GM23338 (cell line): Measurements from ENCODE around the gene HNRNPA2B1. TPM values are rescaled to one million over a fixed set of nuclear protein-coding genes. Genes with fewer than 3 reads are reported as not detected.
A peak's percentile ranks its signal among the peaks of the same experiment; 100 is the strongest.

Source experiments
- ATAC-seq: fragments of 200-7000 bp; cut with Tn5 transposase; 3 replicates; pipeline ENCODE4 v1.9.1; 2020
- DNase-seq: peaks from one replicate; pipeline ENCODE4 v3.0.0-alpha.2; 2015; ENCODE audit warnings: low spot score
- H2AFZ ChIP-seq: fragments of 200-600 bp; sonication (generic); 2 replicates; pipeline ENCODE4 v1.8.0; 2016; ENCODE audit warnings: antibody characterized with exemption, mild to moderate bottlenecking, moderate library complexity
- H3F3A ChIP-seq: fragments of 200-600 bp; sonication (generic); replicated peaks from 2 replicates; pipeline ENCODE4 v1.8.0; 2017; ENCODE audit warnings: antibody characterized with exemption, mixed run types, low read depth
- H3K27ac ChIP-seq: fragments of 200-600 bp; sonication (generic); 2 replicates; pipeline ENCODE4 v1.6.1; 2016; ENCODE audit warnings: low read depth
- H3K27me3 ChIP-seq: fragments of 200-600 bp; sonication (generic); 2 replicates; pipeline ENCODE4 v1.8.0; 2016; ENCODE audit warnings: mild to moderate bottlenecking, mixed run types, moderate library complexity; ENCODE audit not compliant: insufficient read depth
- H3K36me3 ChIP-seq: fragments of 200-600 bp; sonication (generic); 2 replicates; pipeline ENCODE4 v1.8.0; 2016; ENCODE audit warnings: mild to moderate bottlenecking; ENCODE audit not compliant: insufficient read depth
- H3K4me1 ChIP-seq: fragments of 200-600 bp; sonication (generic); 2 replicates; pipeline ENCODE4 v1.8.0; 2016; ENCODE audit warnings: mild to moderate bottlenecking, moderate library complexity; ENCODE audit not compliant: insufficient read depth
- H3K4me2 ChIP-seq: fragments of 200-600 bp; sonication (generic); 2 replicates; pipeline ENCODE4 v1.7.1; 2017; ENCODE audit warnings: mixed run types
- H3K4me3 ChIP-seq: fragments of 200-600 bp; sonication (generic); 2 replicates; pipeline ENCODE4 v1.6.1; 2016; ENCODE audit warnings: mixed run types
- H3K79me2 ChIP-seq: fragments of 200-600 bp; sonication (generic); replicated peaks from 2 replicates; pipeline ENCODE4 v1.8.0; 2017; ENCODE audit warnings: mild to moderate bottlenecking; ENCODE audit not compliant: insufficient read depth
- H3K9me2 ChIP-seq: fragments of 200-600 bp; sonication (generic); 2 replicates; pipeline ENCODE4 v1.8.0; 2017; ENCODE audit not compliant: insufficient read depth
- H4K20me1 ChIP-seq: fragments of 200-600 bp; sonication (generic); replicated peaks from 2 replicates; pipeline ENCODE4 v1.8.0; 2017; ENCODE audit warnings: mild to moderate bottlenecking; ENCODE audit not compliant: insufficient read depth
- H3K27ac Mint-ChIP-seq: 2 replicates; pipeline ENCODE4 v1.8.0; 2020; ENCODE audit warnings: inconsistent platforms, mild to moderate bottlenecking, moderate library complexity, mixed read lengths
- H3K27me3 Mint-ChIP-seq: 3 replicates; pipeline ENCODE4 v1.8.0; 2022; ENCODE audit warnings: low read depth, mild to moderate bottlenecking, moderate library complexity, mixed read lengths, inconsistent platforms; ENCODE audit not compliant: insufficient read depth, poor library complexity
- H3K36me3 Mint-ChIP-seq: 3 replicates; pipeline ENCODE4 v1.8.0; 2021; ENCODE audit warnings: low read depth, mild to moderate bottlenecking, inconsistent platforms, moderate library complexity, mixed read lengths
- H3K4me1 Mint-ChIP-seq: 3 replicates; pipeline ENCODE4 v1.8.0; 2020; ENCODE audit warnings: mild to moderate bottlenecking, inconsistent platforms, mixed read lengths
- H3K4me3 Mint-ChIP-seq: 3 replicates; pipeline ENCODE4 v1.8.0; 2021; ENCODE audit warnings: moderate library complexity, mild to moderate bottlenecking, inconsistent platforms, mixed read lengths
- H3K9me3 Mint-ChIP-seq: 3 replicates; pipeline ENCODE4 v1.8.0; 2020; ENCODE audit warnings: moderate library complexity, mild to moderate bottlenecking, inconsistent platforms, mixed read lengths
- CREB1 ChIP-seq: fragments of 250-450 bp; sonication (Bioruptor Pico); IDR thresholded peaks from 2 replicates; pipeline ENCODE4 v1.5.0; 2020; ENCODE audit warnings: low read depth, mild to moderate bottlenecking, moderate library complexity
- EZH2 ChIP-seq: fragments of 200-600 bp; sonication (generic); IDR thresholded peaks from one replicate; pipeline ENCODE4 v1.8.0; 2017; ENCODE audit warnings: antibody characterized with exemption, mild to moderate bottlenecking, low read depth; ENCODE audit not compliant: unreplicated experiment
- EZH2phosphoT487 ChIP-seq: fragments of 200-600 bp; sonication (generic); IDR thresholded peaks from one replicate; pipeline ENCODE4 v1.8.1; 2018; ENCODE audit warnings: antibody characterized with exemption; ENCODE audit not compliant: unreplicated experiment
- JUNB ChIP-seq: IDR thresholded peaks from one replicate; pipeline ENCODE4 v1.6.1; 2016; ENCODE audit warnings: antibody characterized with exemption; ENCODE audit not compliant: unreplicated experiment
- POLR2AphosphoS5 ChIP-seq: IDR thresholded peaks from 2 replicates; pipeline ENCODE4 v1.6.1; 2016; ENCODE audit warnings: antibody characterized with exemption, low read depth
- STAT1 ChIP-seq: IDR thresholded peaks from one replicate; pipeline ENCODE4 v1.6.1; 2016; ENCODE audit warnings: antibody characterized with exemption; ENCODE audit not compliant: unreplicated experiment
- ZNF331 ChIP-seq: fragments of 250-450 bp; sonication (Bioruptor Pico); IDR thresholded peaks from 2 replicates; pipeline ENCODE4 v1.5.0; 2020; ENCODE audit warnings: low read depth, mild to moderate bottlenecking, moderate library complexity
- polyA plus RNA-seq: library from polyadenylated mRNA; unstranded; fragments of >200 nt; fragmentation: Nextera tagmentation; extraction: Ambion mirVana; gene quantifications from 2 replicates; pipeline ENCODE4 v1.2.1, GENCODE V29; 2016
- total RNA-seq: library from RNA; depleted of rRNA; stranded (reverse); fragments of >200 nt; shearing (Covaris generic); gene quantifications from 2 replicates; pipeline ENCODE4 v1.2.3, GENCODE V29; 2014
- TF ChIP-seq, protein P1 (sequence below): IDR thresholded peaks from one replicate; pipeline ENCODE4 v1.6.1; 2018; ENCODE audit warnings: antibody characterized with exemption; ENCODE audit not compliant: unreplicated experiment
- TF ChIP-seq, protein P2 (sequence below): IDR thresholded peaks from 2 replicates; pipeline ENCODE4 v1.6.1; 2016; ENCODE audit warnings: antibody characterized with exemption
- TF ChIP-seq, protein P3 (sequence below), 2 experiments: fragments of 200-600 bp in 1 of 2; sonication (generic) in 1 of 2; conservative IDR thresholded peaks; 2 replicates each; pipeline versions ENCODE4 v1.5.1 to v1.6.1; 2016 to 2017; ENCODE audit warnings: antibody characterized with exemption in 2 of 2, low read depth in 2 of 2, mild to moderate bottlenecking in 2 of 2, moderate library complexity in 1 of 2

The HNRNPA2B1 gene
- total and polyA plus RNA-seq, 2 experiments from 2014 or later = 602 to 1,577 TPM

DNA sequence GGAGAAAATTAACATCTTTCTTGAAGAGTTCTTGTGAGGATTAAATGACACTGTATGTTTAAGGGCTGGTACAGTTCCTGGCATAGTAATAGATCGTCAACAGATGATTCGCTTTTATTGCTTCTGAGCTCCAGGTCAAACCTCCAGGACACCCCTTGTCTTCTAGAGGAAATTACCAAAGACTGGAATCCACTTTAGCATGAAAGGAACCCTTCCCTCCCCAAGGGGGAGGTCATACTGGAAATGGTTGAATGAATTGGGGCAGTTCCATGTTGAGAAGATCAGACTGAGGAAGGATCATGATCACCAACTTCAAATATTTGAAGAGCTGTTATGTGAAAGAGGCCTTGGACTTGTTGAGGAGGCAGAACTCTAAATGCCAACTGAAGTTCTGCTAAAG lies 39.6 kb downstream of the HNRNPA2B1 start:
- Mint-ChIP-seq H3K27me3 (peaks cover 15% of the 10 kb centered on the region), H3K4me3 (peak overlapping the region; percentile 37; the same call in 2 of the 3 replicates), H3K27ac (peak overlapping the region; percentile 83), H3K9me3 (peaks cover 16% of the 10 kb centered on the region; the same call in 2 of the 3 replicates), H3K4me1 (peaks cover 57% of the 10 kb centered on the region), H3K36me3 (peaks cover 68% of the 10 kb centered on the region)
- TF ChIP-seq EZH2phosphoT487 = no peak
- peak overlapping the region; percentile 24 for H3K4me2 ChIP-seq
- H3K9me2 ChIP-seq = no peaks in the 10 kb centered on the region
- no peak overlapping the region for H3K27ac ChIP-seq
- DNase-seq (no peak), ATAC-seq (no peak)
- no peaks in the 10 kb centered on the region for H3K36me3 ChIP-seq
- H3K4me3 ChIP-seq = no peak overlapping the region; the same call in 1 of the 2 replicates
- peaks cover 74% of the 10 kb centered on the region for H4K20me1 ChIP-seq
- no peaks in the 10 kb centered on the region for H3K27me3 ChIP-seq
- peaks cover 100% of the 10 kb centered on the region for H3K79me2 ChIP-seq
- no peaks in the 10 kb centered on the region for H3F3A ChIP-seq
- peaks cover 69% of the 10 kb centered on the region for H3K4me1 ChIP-seq
- H2AFZ ChIP-seq = no peak overlapping the region

GRCh38 chr7:26159243-26159642 lies 41.3 kb downstream of the HNRNPA2B1 start:
- Histone ChIP-seq H3K27ac (no peak overlapping the region), H3F3A (0 out of 2 replicates have a peak, but pooled peaks cover 2% of the 10 kb centered on the region), H3K4me2 (peak overlapping the region; percentile 76), H3K79me2 (peaks cover 100% of the 10 kb centered on the region), H3K36me3 (no peaks in the 10 kb centered on the region), H4K20me1 (peaks cover 62% of the 10 kb centered on the region), H2AFZ (no peak overlapping the region), H3K9me2 (no peaks in the 10 kb centered on the region), H3K4me3 (no peak overlapping the region), H3K27me3 (no peaks in the 10 kb centered on the region), H3K4me1 (peaks cover 74% of the 10 kb centered on the region)
- ATAC-seq = peak; percentile 16
- H3K9me3 Mint-ChIP-seq = peaks cover 12% of the 10 kb centered on the region; the same call in 2 of the 3 replicates
- DNase-seq = peak; percentile 42
- peak overlapping the region; percentile 40 for H3K27ac Mint-ChIP-seq
- peaks cover 78% of the 10 kb centered on the region for H3K36me3 Mint-ChIP-seq
- peak overlapping the region; percentile 35; the same call in 2 of the 3 replicates for H3K4me3 Mint-ChIP-seq
- H3K27me3 Mint-ChIP-seq = peaks cover 15% of the 10 kb centered on the region
- H3K4me1 Mint-ChIP-seq = peaks cover 68% of the 10 kb centered on the region
- no peak for TF ChIP-seq ZNF331 (CRISPR knock-in tag)
- TF ChIP-seq, protein P1, sequence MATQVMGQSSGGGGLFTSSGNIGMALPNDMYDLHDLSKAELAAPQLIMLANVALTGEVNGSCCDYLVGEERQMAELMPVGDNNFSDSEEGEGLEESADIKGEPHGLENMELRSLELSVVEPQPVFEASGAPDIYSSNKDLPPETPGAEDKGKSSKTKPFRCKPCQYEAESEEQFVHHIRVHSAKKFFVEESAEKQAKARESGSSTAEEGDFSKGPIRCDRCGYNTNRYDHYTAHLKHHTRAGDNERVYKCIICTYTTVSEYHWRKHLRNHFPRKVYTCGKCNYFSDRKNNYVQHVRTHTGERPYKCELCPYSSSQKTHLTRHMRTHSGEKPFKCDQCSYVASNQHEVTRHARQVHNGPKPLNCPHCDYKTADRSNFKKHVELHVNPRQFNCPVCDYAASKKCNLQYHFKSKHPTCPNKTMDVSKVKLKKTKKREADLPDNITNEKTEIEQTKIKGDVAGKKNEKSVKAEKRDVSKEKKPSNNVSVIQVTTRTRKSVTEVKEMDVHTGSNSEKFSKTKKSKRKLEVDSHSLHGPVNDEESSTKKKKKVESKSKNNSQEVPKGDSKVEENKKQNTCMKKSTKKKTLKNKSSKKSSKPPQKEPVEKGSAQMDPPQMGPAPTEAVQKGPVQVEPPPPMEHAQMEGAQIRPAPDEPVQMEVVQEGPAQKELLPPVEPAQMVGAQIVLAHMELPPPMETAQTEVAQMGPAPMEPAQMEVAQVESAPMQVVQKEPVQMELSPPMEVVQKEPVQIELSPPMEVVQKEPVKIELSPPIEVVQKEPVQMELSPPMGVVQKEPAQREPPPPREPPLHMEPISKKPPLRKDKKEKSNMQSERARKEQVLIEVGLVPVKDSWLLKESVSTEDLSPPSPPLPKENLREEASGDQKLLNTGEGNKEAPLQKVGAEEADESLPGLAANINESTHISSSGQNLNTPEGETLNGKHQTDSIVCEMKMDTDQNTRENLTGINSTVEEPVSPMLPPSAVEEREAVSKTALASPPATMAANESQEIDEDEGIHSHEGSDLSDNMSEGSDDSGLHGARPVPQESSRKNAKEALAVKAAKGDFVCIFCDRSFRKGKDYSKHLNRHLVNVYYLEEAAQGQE = no peak
- TF ChIP-seq, protein P2, sequence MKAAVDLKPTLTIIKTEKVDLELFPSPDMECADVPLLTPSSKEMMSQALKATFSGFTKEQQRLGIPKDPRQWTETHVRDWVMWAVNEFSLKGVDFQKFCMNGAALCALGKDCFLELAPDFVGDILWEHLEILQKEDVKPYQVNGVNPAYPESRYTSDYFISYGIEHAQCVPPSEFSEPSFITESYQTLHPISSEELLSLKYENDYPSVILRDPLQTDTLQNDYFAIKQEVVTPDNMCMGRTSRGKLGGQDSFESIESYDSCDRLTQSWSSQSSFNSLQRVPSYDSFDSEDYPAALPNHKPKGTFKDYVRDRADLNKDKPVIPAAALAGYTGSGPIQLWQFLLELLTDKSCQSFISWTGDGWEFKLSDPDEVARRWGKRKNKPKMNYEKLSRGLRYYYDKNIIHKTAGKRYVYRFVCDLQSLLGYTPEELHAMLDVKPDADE = no peak
- TF ChIP-seq EZH2phosphoT487 = no peak
- TF ChIP-seq POLR2AphosphoS5 = no peak
- no peak for TF ChIP-seq CREB1
- no peak for TF ChIP-seq STAT1
- TF ChIP-seq EZH2 = no peak
- no peak for TF ChIP-seq JUNB
- TF ChIP-seq, protein P3, sequence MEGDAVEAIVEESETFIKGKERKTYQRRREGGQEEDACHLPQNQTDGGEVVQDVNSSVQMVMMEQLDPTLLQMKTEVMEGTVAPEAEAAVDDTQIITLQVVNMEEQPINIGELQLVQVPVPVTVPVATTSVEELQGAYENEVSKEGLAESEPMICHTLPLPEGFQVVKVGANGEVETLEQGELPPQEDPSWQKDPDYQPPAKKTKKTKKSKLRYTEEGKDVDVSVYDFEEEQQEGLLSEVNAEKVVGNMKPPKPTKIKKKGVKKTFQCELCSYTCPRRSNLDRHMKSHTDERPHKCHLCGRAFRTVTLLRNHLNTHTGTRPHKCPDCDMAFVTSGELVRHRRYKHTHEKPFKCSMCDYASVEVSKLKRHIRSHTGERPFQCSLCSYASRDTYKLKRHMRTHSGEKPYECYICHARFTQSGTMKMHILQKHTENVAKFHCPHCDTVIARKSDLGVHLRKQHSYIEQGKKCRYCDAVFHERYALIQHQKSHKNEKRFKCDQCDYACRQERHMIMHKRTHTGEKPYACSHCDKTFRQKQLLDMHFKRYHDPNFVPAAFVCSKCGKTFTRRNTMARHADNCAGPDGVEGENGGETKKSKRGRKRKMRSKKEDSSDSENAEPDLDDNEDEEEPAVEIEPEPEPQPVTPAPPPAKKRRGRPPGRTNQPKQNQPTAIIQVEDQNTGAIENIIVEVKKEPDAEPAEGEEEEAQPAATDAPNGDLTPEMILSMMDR (conservative IDR thresholded peaks at IDR 0.05; ENCODE audit: low read depth in 2 of 2) = no peak
